KOPT-K1 (cell line): ENCODE results near the gene MTX1.
"Not testable (repeated sequence)": the region's sequence is repeated elsewhere in the genome, so short reads cannot be mapped to it uniquely, and the experiment has no call there.

Experiments
- H3K27ac ChIP-seq: fragments of 200-600 bp; sonication (generic); 2 replicates; pipeline ENCODE4 v1.5.1; 2016; ENCODE audit warnings: antibody characterized with exemption, mild to moderate bottlenecking, low read depth, low read length; ENCODE audit not compliant: poor library complexity, severe bottlenecking
- H3K36me3 ChIP-seq: fragments of 200-600 bp; sonication (generic); 2 replicates; pipeline ENCODE4 v1.5.1; 2017; ENCODE audit warnings: antibody characterized with exemption, mild to moderate bottlenecking, low read length, moderate library complexity; ENCODE audit not compliant: insufficient read depth
- H3K9me3 ChIP-seq: fragments of 200-600 bp; sonication (generic); 2 replicates; pipeline ENCODE4 v1.5.1; 2017; ENCODE audit warnings: antibody characterized with exemption, low read length, mild to moderate bottlenecking; ENCODE audit not compliant: insufficient read depth, poor library complexity, severe bottlenecking

Gene MTX1

DNA sequence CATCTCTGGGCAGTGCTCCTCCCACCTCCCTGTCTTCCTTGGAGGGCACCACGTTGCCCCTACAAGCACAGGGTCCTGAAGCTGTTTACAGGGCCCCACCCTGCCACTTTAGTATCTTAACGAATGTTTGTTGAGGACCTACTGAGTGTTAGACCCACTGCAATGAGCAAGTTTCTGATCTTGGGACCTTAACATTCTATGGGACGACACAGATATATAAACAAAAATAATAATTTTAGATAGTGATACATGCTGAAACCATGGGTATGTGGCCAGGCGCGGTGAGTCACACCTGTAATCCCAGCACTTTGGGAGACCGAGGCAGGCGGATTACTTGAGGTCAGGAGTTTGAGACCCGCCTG lies 36.6 kb downstream of the MTX1 start:
- Histone ChIP-seq H3K36me3 (peaks cover 12% of the 10 kb centered on the region; the same call in 1 of the 2 replicates), H3K27ac (peak overlapping the region; percentile 88), H3K9me3 (no peaks in the 10 kb centered on the region)

DNA sequence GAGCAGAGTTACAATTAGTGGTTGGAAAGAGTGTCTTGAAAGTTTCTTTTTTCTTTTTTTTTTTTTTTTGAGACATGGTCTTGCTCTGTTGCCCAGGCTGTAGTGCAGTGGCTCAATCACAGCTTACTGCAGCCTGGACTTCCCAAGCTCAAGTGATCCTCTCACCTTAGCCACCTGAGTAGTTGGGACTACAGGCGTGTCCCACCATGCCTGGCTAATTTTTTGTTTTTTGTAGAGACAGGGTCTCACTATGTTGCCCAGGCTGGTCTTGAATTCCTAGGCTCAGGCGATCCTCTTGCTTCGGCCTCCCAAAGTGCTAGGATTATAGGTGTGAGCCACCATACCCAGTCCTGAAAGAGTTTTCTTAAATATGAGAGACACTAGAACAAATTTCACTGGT lies 38.3 kb downstream of the MTX1 start:
- H3K36me3 ChIP-seq: peaks cover 12% of the 10 kb centered on the region; the same call in 1 of the 2 replicates

DNA sequence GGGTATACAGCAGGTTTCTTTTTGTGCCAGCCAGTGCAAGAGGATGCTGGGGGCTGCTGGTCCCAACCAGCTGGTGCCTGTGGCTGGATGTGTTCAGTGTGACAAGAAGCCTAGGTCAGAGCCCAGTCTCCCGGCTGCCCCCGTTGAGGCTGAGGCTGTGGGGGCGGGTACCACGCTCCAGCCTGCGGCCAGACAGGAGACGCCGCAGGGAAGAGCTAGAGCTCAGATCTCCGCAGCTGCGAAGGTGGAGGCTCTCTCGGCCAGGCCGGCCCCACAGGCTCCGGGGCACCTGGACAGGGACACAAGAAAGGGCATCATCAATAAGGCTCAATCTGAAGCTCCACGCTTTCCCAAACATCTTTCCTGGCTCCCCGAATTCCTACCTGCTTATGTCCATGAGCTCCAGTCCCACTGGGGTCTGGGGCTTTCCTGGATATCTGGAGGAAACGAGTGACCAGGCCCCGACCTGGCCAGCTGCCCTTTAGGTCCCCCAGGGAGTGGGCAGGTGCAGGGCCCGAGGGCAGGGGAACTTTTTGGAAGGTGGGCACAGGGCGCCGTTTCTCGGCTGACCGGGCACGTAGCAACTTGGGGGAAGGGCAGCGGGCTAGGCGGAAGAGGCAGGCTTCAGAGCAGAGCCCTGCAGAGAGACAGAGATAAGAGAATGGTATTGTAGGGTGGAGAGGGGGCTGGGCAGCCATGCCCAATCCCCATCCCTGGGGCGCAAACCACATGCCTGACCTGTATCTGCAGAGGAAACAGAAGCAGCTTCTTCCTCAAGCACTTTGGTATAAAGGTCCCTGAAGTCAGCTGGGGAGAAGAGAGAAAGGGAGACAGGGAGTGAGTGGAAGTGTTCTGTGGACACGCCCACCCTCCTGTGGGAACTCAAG lies 39.4 kb downstream of the MTX1 start:
- Histone ChIP-seq H3K9me3 (no peaks in the 10 kb centered on the region), H3K36me3 (peaks cover 12% of the 10 kb centered on the region; the same call in 1 of the 2 replicates), H3K27ac (no peak overlapping the region)

More for the DNA sequence above, 38.3 kb downstream of the MTX1 start:
- not testable (repeated sequence) for H3K9me3 ChIP-seq, H3K27ac ChIP-seq

DNA sequence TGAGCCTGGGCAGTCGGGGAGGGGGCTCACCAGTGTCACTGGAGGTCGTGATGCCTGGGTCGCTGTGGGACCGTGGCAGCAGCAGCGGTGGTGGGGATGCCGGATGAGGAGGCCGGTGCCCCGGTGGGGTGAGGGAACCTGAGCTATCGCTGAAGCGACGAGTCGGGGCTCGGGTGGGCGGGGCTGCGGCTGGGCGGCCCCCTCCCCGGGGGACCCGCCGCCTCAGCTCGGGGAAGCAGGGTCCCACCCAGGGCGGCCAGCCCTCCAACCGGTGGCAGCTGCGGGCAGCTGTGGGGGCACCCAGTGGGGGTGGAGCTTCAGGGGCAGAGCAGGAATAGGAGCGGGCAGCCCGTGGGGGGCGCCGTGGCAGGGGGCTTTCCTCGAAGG lies 41.7 kb downstream of the MTX1 start:
- Histone ChIP-seq H3K27ac (peak overlapping the region; percentile 71), H3K9me3 (no peaks in the 10 kb centered on the region), H3K36me3 (peaks cover 12% of the 10 kb centered on the region; the same call in 1 of the 2 replicates)

DNA sequence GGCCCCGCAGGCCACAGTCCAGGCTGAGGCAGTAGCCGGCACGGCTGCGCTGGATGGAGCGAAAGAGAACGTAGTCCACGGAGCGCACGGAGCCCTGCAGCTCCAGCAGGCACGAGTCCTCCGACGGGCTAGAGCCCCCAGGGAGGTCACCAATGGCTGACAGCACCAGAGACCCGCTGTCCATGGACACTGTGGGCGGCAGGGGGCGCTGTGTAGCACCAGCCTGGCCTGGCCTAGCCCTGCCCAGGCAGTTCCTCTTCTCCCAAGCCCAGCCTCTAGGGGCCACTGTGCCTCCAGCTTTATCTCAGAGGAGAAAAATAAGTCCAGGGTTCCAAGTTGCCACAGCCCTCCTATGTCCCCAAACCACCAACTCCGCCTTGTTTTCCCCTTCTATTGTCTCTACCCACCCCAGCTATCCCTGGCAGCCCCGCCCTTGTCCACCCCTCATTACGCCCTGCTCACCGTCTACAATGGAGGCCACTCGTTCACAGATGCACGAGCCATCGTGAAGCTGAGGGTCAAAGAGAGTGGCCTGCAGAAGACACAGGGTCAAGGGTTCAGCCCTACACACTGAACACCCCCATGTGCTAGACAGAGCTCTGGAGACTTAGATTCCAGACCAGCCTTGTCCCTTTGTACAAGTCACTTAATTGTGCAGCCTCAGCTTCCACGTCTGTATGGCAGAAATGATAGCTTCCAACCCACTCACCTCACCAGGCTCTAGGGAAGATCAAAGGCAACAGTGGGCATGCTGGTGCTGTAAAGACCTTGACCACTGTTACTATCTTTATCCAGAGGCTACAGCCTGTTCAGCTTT lies 42.3 kb downstream of the MTX1 start:
- no peaks in the 10 kb centered on the region for H3K9me3 ChIP-seq
- H3K36me3 ChIP-seq: peaks cover 15% of the 10 kb centered on the region
- peak overlapping the region; percentile 71 for H3K27ac ChIP-seq

DNA sequence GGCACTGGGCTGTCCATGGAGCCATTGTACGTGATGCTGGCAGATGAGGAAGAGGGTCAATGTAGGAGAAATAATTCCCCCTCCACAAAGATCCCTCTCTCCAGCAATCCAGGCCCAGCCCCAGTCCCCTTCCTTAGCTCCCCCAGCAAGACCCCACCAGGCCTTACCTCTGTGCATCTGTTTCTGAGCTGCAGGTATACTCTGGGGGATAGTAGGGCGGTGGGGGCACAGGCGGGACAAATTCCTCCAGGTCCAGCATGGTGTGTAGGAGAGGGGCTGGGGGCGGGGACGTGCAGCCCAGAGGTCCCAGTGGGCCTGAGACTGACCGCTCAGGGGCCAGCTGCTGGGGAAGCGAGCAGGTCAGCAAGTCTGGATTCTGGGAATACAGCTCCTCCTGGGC lies 43.1 kb downstream of the MTX1 start:
- peak overlapping the region; percentile 71 for H3K27ac ChIP-seq
- no peaks in the 10 kb centered on the region for H3K9me3 ChIP-seq
- peaks cover 22% of the 10 kb centered on the region for H3K36me3 ChIP-seq

DNA sequence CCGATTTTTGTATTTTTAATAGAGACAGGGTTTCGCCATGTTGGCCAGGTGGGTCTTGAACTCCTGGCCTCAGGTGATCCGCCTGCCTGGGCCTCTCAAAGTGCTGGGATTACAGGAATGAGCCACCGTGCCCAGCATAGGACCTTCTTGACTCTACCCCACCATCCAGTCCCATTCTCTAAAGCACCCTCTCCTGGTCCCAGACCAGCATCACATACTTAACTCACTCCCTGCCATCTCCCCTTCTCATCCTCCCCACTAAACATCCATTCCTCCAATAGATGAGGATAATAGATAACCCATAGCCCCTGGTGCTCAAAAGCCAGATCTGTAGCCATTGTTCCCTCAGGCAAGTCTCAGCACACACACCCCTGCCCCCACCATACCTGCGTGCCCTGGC lies 44.7 kb downstream of the MTX1 start:
- Histone ChIP-seq H3K27ac (no peak overlapping the region), H3K9me3 (no peaks in the 10 kb centered on the region), H3K36me3 (peaks cover 24% of the 10 kb centered on the region)

DNA sequence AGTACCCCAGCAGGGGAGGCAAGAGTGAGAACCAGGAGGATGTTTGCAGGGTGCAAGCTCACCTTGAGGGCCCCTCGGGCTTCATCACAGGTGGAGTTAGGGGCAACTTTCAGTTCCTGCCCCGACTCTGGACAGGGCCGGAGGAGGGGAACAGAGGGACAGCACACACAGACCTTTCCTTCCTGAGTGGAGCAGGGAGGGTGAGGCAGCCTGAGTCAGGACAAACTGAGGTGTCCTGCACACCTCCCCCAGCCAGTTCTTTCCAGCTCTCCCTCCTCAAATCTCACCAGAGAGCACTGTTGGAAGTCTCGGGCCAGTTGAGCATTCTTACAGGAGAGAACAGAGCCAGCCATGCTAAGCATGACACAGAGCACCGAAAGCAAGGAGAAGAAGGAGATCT lies 45.3 kb downstream of the MTX1 start:
- Histone ChIP-seq H3K9me3 (no peaks in the 10 kb centered on the region), H3K36me3 (peaks cover 28% of the 10 kb centered on the region), H3K27ac (no peak overlapping the region)

DNA sequence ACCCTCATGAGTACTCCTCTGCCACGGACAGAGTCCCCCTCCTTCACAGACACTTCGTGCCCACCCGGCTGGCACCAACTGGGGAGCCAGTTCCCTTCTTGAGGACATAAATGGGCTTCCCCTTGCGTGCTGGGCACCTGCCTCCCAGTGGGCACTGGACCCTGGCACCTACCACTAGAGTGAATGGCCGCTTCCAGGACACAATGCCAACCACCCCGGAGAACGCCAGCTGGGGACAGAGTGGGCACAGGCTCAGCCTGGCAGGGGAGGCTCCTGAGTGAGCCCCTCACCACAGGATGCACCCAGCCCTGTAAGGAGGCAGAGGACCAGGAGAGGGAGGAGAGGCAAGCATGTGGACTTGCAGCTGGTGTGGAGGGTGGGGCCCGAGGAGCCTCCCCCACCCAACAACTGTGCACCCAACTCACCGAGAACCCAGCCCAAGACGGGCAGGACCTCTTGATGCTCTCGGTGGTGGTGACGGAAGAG lies 45.8 kb downstream of the MTX1 start:
- Histone ChIP-seq H3K27ac (peak overlapping the region; percentile 63), H3K9me3 (no peaks in the 10 kb centered on the region)

DNA sequence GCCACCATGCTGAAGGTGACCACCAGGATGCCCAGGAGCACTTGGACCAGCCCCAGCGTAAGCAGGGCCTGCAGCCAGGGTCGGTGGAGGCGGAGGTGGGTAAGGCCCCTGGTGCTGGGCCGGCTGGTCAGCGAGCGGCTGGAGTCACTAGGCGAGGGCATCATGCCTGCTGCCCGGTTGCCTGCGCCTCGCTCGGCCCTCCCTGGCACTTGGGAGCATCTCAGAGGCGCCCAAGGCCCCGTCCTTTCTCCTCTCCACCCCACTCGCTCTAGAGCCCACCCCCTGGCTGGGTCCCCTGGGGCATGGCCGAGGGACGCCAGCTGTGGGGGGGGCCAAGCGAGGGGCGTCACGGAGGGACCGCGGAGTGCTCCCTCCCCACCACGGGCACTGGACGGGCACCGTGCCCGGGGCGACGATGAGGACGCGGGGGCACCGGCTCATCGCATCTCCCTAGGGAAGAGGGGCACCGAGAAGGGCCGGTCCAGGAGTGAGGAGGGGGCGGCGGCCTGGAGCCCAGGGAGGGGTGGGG lies 46.3 kb downstream of the MTX1 start:
- peak overlapping the region; percentile 63 for H3K27ac ChIP-seq

More for the DNA sequence above, 45.8 kb downstream of the MTX1 start:
- H3K36me3 ChIP-seq: peaks cover 32% of the 10 kb centered on the region

DNA sequence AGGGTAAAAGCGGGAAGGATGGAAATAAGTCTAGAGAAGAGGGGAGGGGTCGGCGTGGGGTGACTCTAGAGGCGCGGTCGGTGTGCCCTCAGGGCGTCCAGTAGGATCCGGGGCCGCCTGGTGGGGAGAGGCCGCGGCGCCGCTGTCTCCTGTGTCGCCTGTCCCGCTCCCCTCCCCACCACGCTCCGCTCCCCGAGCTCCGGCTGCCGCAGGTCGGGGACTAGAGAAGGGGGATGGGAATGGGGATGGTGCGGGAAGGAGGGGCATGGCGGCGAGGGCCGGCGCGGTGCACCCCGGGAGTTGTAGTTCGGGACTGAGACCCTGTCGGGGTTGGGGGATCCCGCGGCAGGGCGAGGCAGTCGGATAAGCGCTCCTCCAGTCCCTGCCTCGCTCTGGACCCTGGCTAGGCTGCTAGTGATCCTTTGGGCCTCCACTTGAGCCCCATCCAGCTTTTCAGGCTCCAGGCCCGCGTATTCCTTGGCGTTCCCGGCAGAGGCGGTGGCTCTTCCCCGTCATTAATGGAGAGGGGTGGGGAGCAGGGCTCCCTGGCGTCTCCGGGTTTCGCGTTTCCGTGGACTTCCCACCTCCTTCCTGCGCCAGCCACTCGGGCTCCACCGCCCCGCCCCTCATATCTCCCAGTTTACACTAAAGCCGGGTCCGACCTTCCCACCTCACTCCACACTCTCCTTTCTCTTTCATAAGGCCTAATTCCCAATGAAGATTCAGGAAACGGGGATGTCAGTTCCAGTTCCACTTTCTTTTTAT lies 46.9 kb downstream of the MTX1 start, which contains the start of gene ENTREP3:
ENTREP3 (minus strand) TSS at position 241 of the 765 bp plus-strand sequence. CDS start 606 bp downstream, outside the sequence.
- Histone ChIP-seq H3K36me3 (peaks cover 44% of the 10 kb centered on the region), H3K27ac (peak within 1 kb of the TSS; percentile 63), H3K9me3 (no peaks in the 10 kb centered on the region)

More for the DNA sequence above, 46.3 kb downstream of the MTX1 start:
- no peaks in the 10 kb centered on the region for H3K9me3 ChIP-seq
- peaks cover 37% of the 10 kb centered on the region for H3K36me3 ChIP-seq

DNA sequence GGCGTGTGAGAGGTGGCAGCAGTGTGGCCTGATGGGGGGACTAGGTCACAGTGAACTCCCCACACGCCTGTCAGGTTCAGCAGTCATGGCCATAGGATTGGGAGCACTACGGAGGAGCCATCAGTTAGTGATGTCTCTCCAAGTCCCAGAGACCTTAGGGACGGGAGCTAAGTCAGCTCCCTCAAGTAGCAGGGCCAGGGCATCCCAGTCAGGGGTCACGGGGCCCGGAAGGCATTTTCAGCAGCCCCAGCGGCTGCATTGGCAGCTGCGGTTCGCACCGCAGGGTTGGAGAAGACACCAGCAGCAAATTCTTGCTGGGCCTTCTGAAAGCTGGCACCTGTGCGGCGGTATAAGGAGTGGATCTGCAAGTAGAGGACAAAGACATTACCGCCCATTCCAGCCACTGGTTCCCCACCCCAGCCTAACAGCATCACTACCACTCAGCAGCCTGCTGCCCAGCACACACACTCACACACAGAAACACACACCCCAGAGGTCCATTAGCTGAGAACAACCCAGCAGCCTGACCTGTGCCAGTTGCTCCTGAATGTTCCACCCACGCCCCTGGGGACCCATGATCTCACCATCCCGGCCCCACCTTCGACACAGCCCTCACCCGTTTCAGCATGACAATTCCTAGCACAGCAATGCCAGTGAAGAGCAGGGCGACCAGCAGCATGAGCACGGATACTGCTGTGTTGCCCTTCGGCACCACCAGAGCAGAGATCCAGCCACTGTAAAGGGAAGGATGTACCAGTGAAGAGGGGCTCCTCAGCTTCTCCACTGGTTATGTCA lies 47.8 kb downstream of the MTX1 start:
- Histone ChIP-seq H3K27ac (no peak overlapping the region), H3K36me3 (peaks cover 49% of the 10 kb centered on the region), H3K9me3 (no peaks in the 10 kb centered on the region)

DNA sequence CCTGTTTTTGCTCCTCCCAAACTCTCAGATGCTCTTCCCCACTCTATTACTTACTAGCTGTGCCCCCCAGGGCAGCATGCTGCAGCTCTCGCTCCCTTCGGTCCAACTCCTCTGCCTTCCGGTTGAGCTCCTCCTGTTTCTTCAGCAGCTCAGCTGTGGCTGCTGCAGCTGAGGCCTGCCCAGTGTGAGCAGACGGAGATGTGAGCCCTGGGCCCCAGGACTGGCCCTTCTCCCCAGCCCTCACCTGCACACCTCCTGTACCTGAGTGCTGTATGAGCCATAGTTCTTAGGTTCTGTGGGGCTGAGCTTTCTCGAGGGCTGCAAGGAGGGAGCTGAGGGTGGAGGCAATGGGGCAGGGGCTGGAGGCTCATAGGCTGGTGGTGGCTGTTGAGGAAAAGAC lies 51.8 kb downstream of the MTX1 start:
- Histone ChIP-seq H3K9me3 (no peaks in the 10 kb centered on the region), H3K27ac (no peak overlapping the region), H3K36me3 (peaks cover 78% of the 10 kb centered on the region)

DNA sequence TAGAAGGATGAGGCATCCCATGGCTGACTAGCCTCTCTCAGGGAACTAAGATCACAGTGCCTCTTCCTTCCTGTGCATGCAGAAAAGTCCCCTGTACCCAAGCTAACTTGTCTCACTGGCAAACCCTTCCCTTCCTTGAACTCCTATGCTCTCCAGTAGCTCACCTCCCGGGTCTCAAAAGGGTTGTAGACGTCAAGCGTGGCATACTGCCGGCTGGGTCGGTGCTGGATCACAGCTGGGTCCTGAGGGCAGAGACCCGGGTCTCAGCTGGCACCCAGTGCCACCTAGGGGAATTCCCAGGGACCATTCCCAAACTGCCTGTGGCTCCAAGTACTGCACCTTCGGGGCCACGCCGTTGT lies 53.0 kb downstream of the MTX1 start:
- H3K36me3 ChIP-seq: peaks cover 80% of the 10 kb centered on the region
- H3K27ac ChIP-seq: peak overlapping the region; percentile 78
- no peaks in the 10 kb centered on the region for H3K9me3 ChIP-seq
